Upper lobe of left lung (tissue), 4 donors: ENCODE results near the gene ZNF557.

Source experiments
- CTCF ChIP-seq, 6 experiments: fragments of 450-650 bp in 4 of 6; fragments of 200-600 bp in 2 of 6; sonication (generic) in 2 of 6; IDR thresholded peaks; one replicate each; pipeline ENCODE4 v1.5.1; 2016 to 2019; ENCODE audit warnings: antibody characterized with exemption in 6 of 6
- POLR2A ChIP-seq, 4 donors: fragments of 450-650 bp; IDR thresholded peaks; one replicate each; pipeline ENCODE4 v1.5.1; 2016 to 2017; ENCODE audit warnings: antibody characterized with exemption in 4 of 4, mild to moderate bottlenecking in 2 of 4

- TF ChIP-seq CTCF (IDR thresholded peaks at IDR 0.05) (no peak), POLR2A (IDR thresholded peaks at IDR 0.05) (no peak)
Observed at GRCh38 chr19:7074705-7075282, 5.3 kb downstream of the ZNF557 start.
